SK-MEL-5 (cell line): ENCODE results near the gene KANSL2. TPM values are rescaled to one million over a fixed set of nuclear protein-coding genes. Genes with fewer than 3 reads are reported as not detected.
"Not testable (repeated sequence)": the region's sequence is repeated elsewhere in the genome, so short reads cannot be mapped to it uniquely, and the experiment has no call there.

Experiments used
- DNase-seq: peaks from one replicate; pipeline ENCODE4 v3.0.0-alpha.2; 2016; ENCODE audit warnings: low read depth, low spot score
- in situ Hi-C: cut with HindIII; loops from 2 replicates; pipeline ENCODE4 v1.10.0; 2016; ENCODE audit warnings: low sequenced_read_pairs, high pct_unique_total_duplicates, low pct_unique_long_range_greater_than_20kb
- small RNA-seq, 2 experiments: library from RNA; depleted of rRNA; stranded (forward); fragments of <200 nt; gene quantifications; one replicate each; pipeline ENCODE3, GENCODE V24; 2014
- total RNA-seq: library from RNA; depleted of rRNA; stranded (reverse); fragments of >200 nt; shearing (Covaris generic); gene quantifications from 2 replicates; pipeline ENCODE4 v1.2.3, GENCODE V29; 2014; rRNA removed

KANSL2 gene
- total RNA-seq, 1 experiment from 2014 or later, result 55.6 TPM

GRCh38 chr12:48631071-48631470 is 51.0 kb downstream of the KANSL2 start:
- in situ Hi-C loops, result no loop called here
- no peak for DNase-seq

GRCh38 chr12:48630346-48630745 is 51.7 kb downstream of the KANSL2 start:
- no peak for DNase-seq
- in situ Hi-C loops, result no loop called here

- in situ Hi-C loops, result no loop called here
- DNase-seq, result no peak
Observed at GRCh38 chr12:48629541-48629940, 52.5 kb downstream of the KANSL2 start.

- in situ Hi-C loops, result no loop called here
- peak; percentile 10 for DNase-seq
Observed at GRCh38 chr12:48627556-48627955, 54.5 kb downstream of the KANSL2 start.

- in situ Hi-C loops, result not testable (repeated sequence)
Observed at GRCh38 chr12:48622997-48623396, 59.0 kb downstream of the KANSL2 start.

GRCh38 chr12:48618541-48618940 is 63.5 kb downstream of the KANSL2 start:
- in situ Hi-C loops, result no loop called here
- peak; percentile 85 for DNase-seq

More at GRCh38 chr12:48622997-48623396, 59.0 kb downstream of the KANSL2 start:
- DNase-seq, result not testable (repeated sequence)

- in situ Hi-C loops, result no loop called here
- DNase-seq, result no peak
Observed at GRCh38 chr12:48615681-48616080, 66.4 kb downstream of the KANSL2 start.

GRCh38 chr12:48613321-48613720 is 68.7 kb downstream of the KANSL2 start:
- in situ Hi-C loops, result no loop called here
- DNase-seq, result no peak

Small RNA genes within 50 kb of the gene (small RNA-seq; reads per million reads assigned to genes)
- gene MIR1291 (0 reads per million in 2 experiments), gene SNORA2A (3.8 to 5.6 reads per million in 2 experiments), gene SNORA2B (0.67 to 0.77 reads per million in 2 experiments), gene SNORA2C (0.05 to 1.8 reads per million in 2 experiments)

Other genes starting within 250 kb of the KANSL2 start
- gene ANP32D, start 209.7 kb downstream of the KANSL2 start, total RNA-seq, result not detected in 2 replicates
- gene C12orf54, start 199.7 kb downstream of the KANSL2 start, total RNA-seq, result not detected in 2 replicates
- gene OR8S1, start 156.6 kb downstream of the KANSL2 start, total RNA-seq, result not detected in 2 replicates
- gene LALBA, start 112.2 kb downstream of the KANSL2 start, total RNA-seq, result not detected in 2 replicates
- gene CCNT1, start 34.5 kb upstream of the KANSL2 start, total RNA-seq, result 51.4 and 52.1 TPM in 2 replicates
- gene ADCY6, start 106.9 kb upstream of the KANSL2 start, total RNA-seq, result 28.1 and 31.5 TPM in 2 replicates
- gene CACNB3, start 136.3 kb upstream of the KANSL2 start, total RNA-seq, result 4.9 and 5.3 TPM in 2 replicates
- 86.4 and 86.9 TPM in 2 replicates for gene DDX23, start 169.9 kb upstream of the KANSL2 start, total RNA-seq
- 0.11 and 0.13 TPM in 2 replicates for gene RND1, start 183.6 kb upstream of the KANSL2 start, total RNA-seq
- 10.8 and 12.2 TPM in 2 replicates for gene FKBP11, start 243.3 kb upstream of the KANSL2 start, total RNA-seq